Stimulated activated CD4-positive, alpha-beta T cell treated with anti-CD3 and anti-CD28 coated beads, Interleukin-4, amount 100 ng/mL, for 24 hours (primary cell): ENCODE results near the gene ZMYND8.
"Not testable (repeated sequence)": the region's sequence is repeated elsewhere in the genome, so short reads cannot be mapped to it uniquely, and the experiment has no call there.

ENCODE experiments used
- DNase-seq: peaks from one replicate; pipeline ENCODE4 v3.0.0-alpha.2; 2020

ZMYND8 gene

GRCh38 chr20:47284373-47284772, 72.1 kb downstream of the ZMYND8 start:
- no peak for DNase-seq

- DNase-seq: no peak
Measured at GRCh38 chr20:47283411-47283810, 73.1 kb downstream of the ZMYND8 start.

GRCh38 chr20:47282864-47283263, 73.6 kb downstream of the ZMYND8 start:
- no peak for DNase-seq

GRCh38 chr20:47281376-47281775, 75.1 kb downstream of the ZMYND8 start:
- no peak for DNase-seq

- DNase-seq: no peak
Measured at GRCh38 chr20:47280668-47281067, 75.8 kb downstream of the ZMYND8 start.

- no peak for DNase-seq
Measured at GRCh38 chr20:47280228-47280627, 76.3 kb downstream of the ZMYND8 start.

GRCh38 chr20:47278907-47279348, 77.6 kb downstream of the ZMYND8 start:
- DNase-seq: no peak

GRCh38 chr20:47277535-47277872, 79.0 kb downstream of the ZMYND8 start:
- not testable (repeated sequence) for DNase-seq

- DNase-seq: no peak
Measured at GRCh38 chr20:47276851-47277534, 79.5 kb downstream of the ZMYND8 start.

- DNase-seq: no peak
Measured at GRCh38 chr20:47276251-47276650, 80.2 kb downstream of the ZMYND8 start.

- no peak for DNase-seq
Measured at GRCh38 chr20:47275548-47275947, 81.0 kb downstream of the ZMYND8 start.

GRCh38 chr20:47274401-47275108, 81.9 kb downstream of the ZMYND8 start:
- peak; percentile 56 for DNase-seq

- DNase-seq: no peak
Measured at GRCh38 chr20:47273591-47274235, 82.8 kb downstream of the ZMYND8 start.

GRCh38 chr20:47272893-47273590, 83.5 kb downstream of the ZMYND8 start:
- peak; percentile 70 for DNase-seq

- DNase-seq: no peak
Measured at GRCh38 chr20:47271046-47271615, 85.4 kb downstream of the ZMYND8 start.

GRCh38 chr20:47269309-47270165, 87.0 kb downstream of the ZMYND8 start:
- no peak for DNase-seq

- no peak for DNase-seq
Measured at GRCh38 chr20:47267621-47268020, 88.9 kb downstream of the ZMYND8 start.

- DNase-seq: no peak
Measured at GRCh38 chr20:47266847-47267515, 89.5 kb downstream of the ZMYND8 start.

GRCh38 chr20:47265984-47266383, 90.5 kb downstream of the ZMYND8 start:
- no peak for DNase-seq

GRCh38 chr20:47265214-47265613, 91.3 kb downstream of the ZMYND8 start:
- DNase-seq: no peak

GRCh38 chr20:47264137-47264769, 92.2 kb downstream of the ZMYND8 start:
- not testable (repeated sequence) for DNase-seq
